ENCODE measurements around the gene NT5C2. TPM values are rescaled to one million over a fixed set of nuclear protein-coding genes. Genes with fewer than 3 reads are reported as not detected.

The NT5C2 gene
- total and polyA plus RNA-seq, 2 of the 4 experiments (the other 2 are of a cell fraction): 60.0 to 65.1 TPM

DNA sequence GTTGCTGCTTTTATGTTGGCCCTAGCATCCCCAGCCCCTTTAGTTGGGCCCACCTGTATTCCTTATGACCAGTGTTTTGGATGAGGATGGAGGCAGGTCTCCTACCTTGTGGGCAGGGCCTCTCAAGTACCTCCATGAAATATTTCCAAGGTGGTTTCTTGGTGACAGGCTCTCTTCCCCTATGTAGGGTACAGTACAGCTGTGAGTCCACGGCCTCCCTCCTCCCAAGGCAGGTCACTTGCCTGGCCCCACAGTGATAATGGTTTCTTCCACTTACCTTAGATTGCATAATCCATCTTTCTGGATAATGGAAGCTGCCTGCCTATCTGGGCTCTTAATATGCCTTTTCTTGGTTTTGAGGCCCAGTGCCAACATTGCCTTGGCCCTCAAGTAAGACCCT lies 110.4 kb downstream of the NT5C2 start:
- no peak overlapping the region for H2BK5ac ChIP-seq (ENCODE audit: low read depth, low read length, poor library complexity, severe bottlenecking)
- H2BK15ac ChIP-seq (ENCODE audit: low read depth, low read length): no peak overlapping the region
- H3K56ac ChIP-seq (ENCODE audit: extremely low read depth, insufficient read depth, low read length): no peak overlapping the region
- intact Hi-C loops (cut with micrococcal nuclease): no loop called here
- ChIA-PET CTCF (no interaction called here), POLR2A (ENCODE audit: unreplicated experiment) (no interaction called here)
- H3K79me1 ChIP-seq (ENCODE audit: low read depth in 1 of 2, low read length in 2 of 2): peaks cover 0 to 42% of the 10 kb centered on the region in 2 experiments; a peak in 3 of 4 replicates
- peaks cover 15% of the 10 kb centered on the region for H3K4me1 ChIP-seq (ENCODE audit: control insufficient read depth, insufficient read depth, low read length)
- TF ChIP-seq, protein P1, sequence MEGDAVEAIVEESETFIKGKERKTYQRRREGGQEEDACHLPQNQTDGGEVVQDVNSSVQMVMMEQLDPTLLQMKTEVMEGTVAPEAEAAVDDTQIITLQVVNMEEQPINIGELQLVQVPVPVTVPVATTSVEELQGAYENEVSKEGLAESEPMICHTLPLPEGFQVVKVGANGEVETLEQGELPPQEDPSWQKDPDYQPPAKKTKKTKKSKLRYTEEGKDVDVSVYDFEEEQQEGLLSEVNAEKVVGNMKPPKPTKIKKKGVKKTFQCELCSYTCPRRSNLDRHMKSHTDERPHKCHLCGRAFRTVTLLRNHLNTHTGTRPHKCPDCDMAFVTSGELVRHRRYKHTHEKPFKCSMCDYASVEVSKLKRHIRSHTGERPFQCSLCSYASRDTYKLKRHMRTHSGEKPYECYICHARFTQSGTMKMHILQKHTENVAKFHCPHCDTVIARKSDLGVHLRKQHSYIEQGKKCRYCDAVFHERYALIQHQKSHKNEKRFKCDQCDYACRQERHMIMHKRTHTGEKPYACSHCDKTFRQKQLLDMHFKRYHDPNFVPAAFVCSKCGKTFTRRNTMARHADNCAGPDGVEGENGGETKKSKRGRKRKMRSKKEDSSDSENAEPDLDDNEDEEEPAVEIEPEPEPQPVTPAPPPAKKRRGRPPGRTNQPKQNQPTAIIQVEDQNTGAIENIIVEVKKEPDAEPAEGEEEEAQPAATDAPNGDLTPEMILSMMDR (conservative IDR thresholded peaks at IDR 0.05; ENCODE audit: low read depth, low read length): no peak
- TF ChIP-seq CEBPB (IDR thresholded peaks at IDR 0.05; ENCODE audit: low read depth, low read length): 0 out of 2 replicates have a peak, but pooled peaks have one; percentile 33
- no peaks in the 10 kb centered on the region for H3K27me3 ChIP-seq (ENCODE audit: control insufficient read depth, insufficient read depth, low read length)
- H3K4ac ChIP-seq (ENCODE audit: low read depth, low read length): no peak overlapping the region
- DNase-seq: no peak
- peak overlapping the region; percentile 5 for H2AK9ac ChIP-seq (replicated peaks; ENCODE audit: low read depth, low read length, poor library complexity)
- H4K5ac ChIP-seq (ENCODE audit: low read depth, low read length): no peak overlapping the region
- no peak overlapping the region for H4K91ac ChIP-seq (ENCODE audit: insufficient read depth, low read depth, low read length)
- H3K36me3 ChIP-seq (ENCODE audit: control insufficient read depth, insufficient read depth, low read length): peaks cover 55% of the 10 kb centered on the region
- dilution Hi-C loops (cut with HindIII; ENCODE audit: low sequenced_read_pairs, unreplicated experiment): no loop called here
- H3K18ac ChIP-seq (ENCODE audit: low read depth, low read length): no peak overlapping the region
- no peak overlapping the region for H3K4me2 ChIP-seq (ENCODE audit: low read depth, low read length)
- no peak for ATAC-seq (ENCODE audit: low read depth)
- no peak overlapping the region for H3K23ac ChIP-seq (ENCODE audit: low read depth, low read length)
- no TSS peak for BruUV-seq (replicated peaks)
- in situ Hi-C loops (cut with MboI; ENCODE audit: low sequenced_read_pairs): loop anchor here (10.0 kb wide), 1 partner anchor 162 kb away; the partner anchor contains the start of gene RPEL1
- peaks cover 20% of the 10 kb centered on the region for H3K9me1 ChIP-seq (ENCODE audit: insufficient read depth, low read length)
- no peak overlapping the region; the same call in 1 of the 2 replicates for H2AK5ac ChIP-seq (ENCODE audit: low read depth, low read length)
- H3K27ac ChIP-seq (ENCODE audit: insufficient read depth, low read length): no peak overlapping the region
- H2AFZ ChIP-seq (replicated peaks; ENCODE audit: low read length, poor library complexity): no peak overlapping the region
- H3K14ac ChIP-seq (replicated peaks; ENCODE audit: low read depth, low read length): no peak overlapping the region
- H4K8ac ChIP-seq (ENCODE audit: low read depth in 2 of 2, low read length in 2 of 2): no peak overlapping the region
- peaks cover 13% of the 10 kb centered on the region; the same call in 1 of the 2 replicates for H4K20me1 ChIP-seq (ENCODE audit: insufficient read depth, low read length)
- WGBS, 2 experiments (ENCODE audit: extremely low coverage in 2 of 2, insufficient read length in 1 of 2): no CpG with 5 or more reads among the region's 1 CpG
- H3K4me3 ChIP-seq (ENCODE audit: insufficient read depth, low read depth, low read length): no peak overlapping the region
- no peaks in the 10 kb centered on the region for H3K9me3 ChIP-seq (ENCODE audit: control insufficient read depth, insufficient read depth, low read length)
- H2BK20ac ChIP-seq (ENCODE audit: low read depth, low read length): no peak overlapping the region
- H3K9ac ChIP-seq (ENCODE audit: low read depth, low read length): no peak overlapping the region
- no peak overlapping the region for H2BK120ac ChIP-seq (ENCODE audit: low read depth, low read length)

Data from IMR-90 (cell line).